ENCODE results near the gene MAD1L1. TPM values are rescaled to one million over a fixed set of nuclear protein-coding genes. Genes with fewer than 3 reads are reported as not detected.

MAD1L1 gene
- polyA plus RNA-seq, 3 donors: 10.7 to 48.1 (median 18.4) TPM

- 92 to 98% (median 96%) methylated on average over 24 of the region's 24 CpGs for WGBS, 3 donors
These were observed 151.1 kb downstream of the MAD1L1 start for GRCh38 chr7:2081526-2082135.

GRCh38 chr7:2080477-2080876, 152.3 kb downstream of the MAD1L1 start:
- WGBS, 3 donors: 94 to 98% (median 94%) methylated on average over 14 of the region's 14 CpGs
- no peak overlapping the region for H3K27ac ChIP-seq (ENCODE audit: low read depth, low read length)

More at GRCh38 chr7:2081526-2082135, 151.1 kb downstream of the MAD1L1 start:
- H3K27ac ChIP-seq (ENCODE audit: low read depth, low read length): no peak overlapping the region

- H3K27ac ChIP-seq (ENCODE audit: low read depth, low read length): no peak overlapping the region
- 75 to 80% (median 77%) methylated on average over 6 of the region's 6 CpGs for WGBS, 3 donors
These were observed 152.7 kb downstream of the MAD1L1 start for GRCh38 chr7:2080060-2080387.

- WGBS, 3 donors: 64 to 78% (median 77%) methylated on average over 22 of the region's 22 CpGs
- H3K27ac ChIP-seq (ENCODE audit: low read depth, low read length): no peak overlapping the region
These were observed 153.2 kb downstream of the MAD1L1 start for GRCh38 chr7:2079332-2080059.

GRCh38 chr7:2078899-2079298, 153.8 kb downstream of the MAD1L1 start:
- H3K27ac ChIP-seq (ENCODE audit: low read depth, low read length): no peak overlapping the region
- 90 to 96% (median 93%) methylated on average over 15 of the region's 15 CpGs for WGBS, 3 donors

- WGBS, 3 donors: 73 to 98% (median 74%) methylated on average over 27 of the region's 27 CpGs
- H3K27ac ChIP-seq (ENCODE audit: low read depth, low read length): no peak overlapping the region
These were observed 156.1 kb downstream of the MAD1L1 start for GRCh38 chr7:2076649-2077064.

- no peak overlapping the region for H3K27ac ChIP-seq (ENCODE audit: low read depth, low read length)
- 93 to 96% (median 93%) methylated on average over 17 of the region's 17 CpGs for WGBS, 3 donors
These were observed 156.9 kb downstream of the MAD1L1 start for GRCh38 chr7:2075811-2076210.

GRCh38 chr7:2074691-2075090, 158.1 kb downstream of the MAD1L1 start:
- WGBS, 3 donors: 55 to 82% (median 69%) methylated on average over 17 of the region's 17 CpGs
- H3K27ac ChIP-seq (ENCODE audit: low read depth, low read length): no peak overlapping the region

- no peak overlapping the region for H3K27ac ChIP-seq (ENCODE audit: low read depth, low read length)
- WGBS, 3 donors: 75 to 93% (median 91%) methylated on average over 13 of the region's 13 CpGs
These were observed 159.9 kb downstream of the MAD1L1 start for GRCh38 chr7:2072798-2073197.

- 85 to 93% (median 92%) methylated on average over 12 of the region's 12 CpGs for WGBS, 3 donors
- H3K27ac ChIP-seq (ENCODE audit: low read depth, low read length): no peak overlapping the region
These were observed 160.7 kb downstream of the MAD1L1 start for GRCh38 chr7:2072042-2072441.

- H3K27ac ChIP-seq (ENCODE audit: low read depth, low read length): no peak overlapping the region
- WGBS, 3 donors: 94 to 95% (median 94%) methylated on average over 25 of the region's 25 CpGs
These were observed 161.5 kb downstream of the MAD1L1 start for GRCh38 chr7:2071133-2071832.

GRCh38 chr7:2070151-2070763, 162.5 kb downstream of the MAD1L1 start:
- 81 to 87% (median 84%) methylated on average over 20 of the region's 20 CpGs for WGBS, 3 donors
- no peak overlapping the region for H3K27ac ChIP-seq (ENCODE audit: low read depth, low read length)

GRCh38 chr7:2069472-2069860, 163.3 kb downstream of the MAD1L1 start:
- WGBS, 3 donors: 80 to 83% (median 81%) methylated on average over 17 of the region's 17 CpGs

GRCh38 chr7:2068693-2069471, 163.9 kb downstream of the MAD1L1 start:
- WGBS, 3 donors: 86 to 88% (median 87%) methylated on average over 23 of the region's 23 CpGs

More at GRCh38 chr7:2069472-2069860, 163.3 kb downstream of the MAD1L1 start:
- H3K27ac ChIP-seq (ENCODE audit: low read depth, low read length): no peak overlapping the region

GRCh38 chr7:2066251-2066919, 166.4 kb downstream of the MAD1L1 start:
- WGBS, 3 donors: 75 to 78% (median 77%) methylated on average over 28 of the region's 28 CpGs
- H3K27ac ChIP-seq (ENCODE audit: low read depth, low read length): no peak overlapping the region

More at GRCh38 chr7:2068693-2069471, 163.9 kb downstream of the MAD1L1 start:
- H3K27ac ChIP-seq (ENCODE audit: low read depth, low read length): no peak overlapping the region

- WGBS, 3 donors: 87 to 95% (median 90%) methylated on average over 13 of the region's 13 CpGs
- H3K27ac ChIP-seq (ENCODE audit: low read depth, low read length): no peak overlapping the region
These were observed 167.2 kb downstream of the MAD1L1 start for GRCh38 chr7:2065528-2065927.

- WGBS, 3 donors: 46 to 73% (median 59%) methylated on average over 24 of the region's 24 CpGs
- no peak overlapping the region for H3K27ac ChIP-seq (ENCODE audit: low read depth, low read length)
These were observed 169.0 kb downstream of the MAD1L1 start for GRCh38 chr7:2063563-2064260.

Data from adipose tissue (tissue), 3 donors.